Measurements from ENCODE around the gene TRPV2. TPM values are rescaled to one million over a fixed set of nuclear protein-coding genes. Genes with fewer than 3 reads are reported as not detected.
"Not testable (repeated sequence)": the region's sequence is repeated elsewhere in the genome, so short reads cannot be mapped to it uniquely, and the experiment has no call there.

The TRPV2 gene
- total RNA-seq, 1 donor from 2014 or later, result 26.3 TPM

DNA sequence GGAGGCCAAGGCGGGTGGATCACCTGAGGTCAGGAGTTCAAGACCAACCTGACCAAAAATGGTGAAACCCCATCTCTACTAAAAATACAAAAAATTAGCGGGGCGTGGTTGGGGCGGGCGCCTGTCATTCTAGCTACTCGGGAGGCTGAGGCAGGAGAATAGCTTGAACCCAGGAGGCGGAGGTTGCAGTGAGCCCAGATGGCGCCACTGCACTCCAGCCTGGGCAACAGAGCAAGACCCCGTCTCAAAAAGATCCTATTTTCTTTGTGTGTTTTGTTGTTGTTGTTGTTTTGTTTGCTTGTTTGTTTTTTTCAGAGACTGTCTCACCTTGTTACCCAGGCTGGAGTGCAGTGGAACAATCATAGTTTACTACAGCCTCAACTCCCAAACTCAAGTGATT is 11.5 kb upstream of the TRPV2 start:
- intact Hi-C loops (cut with DNase I); ATAC-seq; DNase-seq (ENCODE audit: low spot score): not testable (repeated sequence)

- intact Hi-C loops (cut with DNase I), result no loop called here
- DNase-seq (ENCODE audit: low spot score) (peak; percentile 73), ATAC-seq (peak; percentile 79)
Measured at GRCh38 chr17:16406742-16407674, 8.4 kb upstream of the TRPV2 start.

DNA sequence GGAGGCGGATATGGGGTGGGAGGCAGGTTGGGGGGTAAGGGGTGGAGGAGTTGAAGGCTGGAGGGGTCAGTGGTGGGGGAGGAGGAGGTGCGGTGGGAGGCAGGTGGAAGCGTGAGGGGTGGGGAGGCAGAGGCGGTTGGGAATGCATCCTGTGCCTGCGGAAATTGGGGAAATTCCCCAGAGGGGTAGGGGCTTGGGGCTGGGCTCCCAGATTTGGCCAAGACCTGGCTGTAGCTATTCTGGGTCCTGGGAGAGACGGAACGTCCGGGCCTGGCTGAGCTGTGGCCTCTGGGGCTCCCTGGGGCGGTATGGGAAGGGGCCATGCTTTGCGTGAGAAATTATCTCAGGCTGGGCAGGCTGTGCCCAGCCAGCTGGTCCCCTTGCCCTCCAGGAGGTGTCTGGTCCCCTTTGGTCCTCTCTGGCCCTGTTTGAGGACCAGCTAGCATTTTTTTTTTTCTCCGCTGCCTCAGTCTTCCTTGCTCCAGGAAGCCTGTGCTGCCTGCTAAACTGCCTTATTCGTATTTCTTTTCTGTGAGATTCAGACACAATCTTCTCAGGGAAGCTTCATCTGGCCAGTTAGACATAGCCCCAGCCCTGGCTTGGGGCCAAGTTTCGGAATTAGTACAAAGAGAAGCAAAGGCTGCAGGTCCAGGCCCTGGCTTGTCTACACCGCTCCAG is 7.3 kb upstream of the TRPV2 start:
- intact Hi-C loops (cut with DNase I), result no loop called here
- DNase-seq (ENCODE audit: low spot score) (peak; percentile 87), ATAC-seq (peak; percentile 77)

DNA sequence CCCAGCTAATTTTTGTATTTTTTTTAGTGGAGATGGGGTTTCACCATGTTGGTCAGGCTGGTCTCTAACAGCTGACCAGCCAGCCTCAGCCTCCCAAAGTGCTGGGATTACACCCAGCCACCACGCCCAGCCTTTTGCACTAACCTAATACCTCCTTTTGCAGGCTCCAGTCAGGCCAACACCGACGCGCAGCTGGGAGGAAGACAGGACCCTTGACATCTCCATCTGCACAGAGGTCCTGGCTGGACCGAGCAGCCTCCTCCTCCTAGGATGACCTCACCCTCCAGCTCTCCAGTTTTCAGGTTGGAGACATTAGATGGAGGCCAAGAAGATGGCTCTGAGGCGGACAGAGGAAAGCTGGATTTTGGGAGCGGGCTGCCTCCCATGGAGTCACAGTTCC is 2.0 kb downstream of the TRPV2 start:
- intact Hi-C loops (cut with DNase I), result no loop called here
- ATAC-seq, result no peak

DNA sequence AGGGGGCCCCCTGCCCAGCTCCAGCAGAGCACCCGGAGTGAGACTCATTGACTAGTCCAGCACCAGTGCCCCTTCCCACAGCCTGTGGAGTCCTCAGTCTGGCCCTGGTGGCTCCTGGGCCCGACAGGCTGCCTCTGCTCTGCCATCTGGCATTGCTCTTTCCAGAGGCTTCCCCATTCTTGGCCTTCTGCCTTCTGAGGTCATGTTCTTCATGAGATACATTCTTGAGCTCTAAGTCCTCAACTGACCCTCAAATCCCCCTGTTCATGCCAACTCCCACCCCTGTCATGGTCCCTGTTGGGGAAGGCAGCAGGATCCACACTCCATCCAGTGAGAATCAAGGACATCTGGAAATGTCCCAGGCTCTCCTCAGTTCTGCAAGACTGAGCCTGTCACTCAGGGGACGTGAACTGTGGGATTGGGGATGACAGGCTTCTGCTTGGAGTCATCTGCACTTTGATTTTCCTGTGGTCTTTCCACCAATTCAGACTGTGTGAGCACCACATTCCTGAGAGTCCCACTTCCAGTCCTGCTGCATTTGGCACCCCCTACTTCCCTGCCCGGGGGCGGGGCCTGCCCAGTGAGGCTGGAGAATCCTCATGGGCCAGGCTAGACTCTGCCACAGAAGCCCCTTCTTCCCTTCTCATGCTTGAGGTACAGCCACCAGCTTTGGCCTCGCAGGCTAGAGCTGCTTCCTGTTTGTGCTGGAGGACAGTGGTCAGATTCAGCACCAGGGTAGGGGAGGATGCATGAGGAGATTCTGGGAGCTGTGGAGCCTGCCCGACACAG is 2.7 kb downstream of the TRPV2 start:
- ATAC-seq (no peak), DNase-seq (ENCODE audit: low spot score) (no peak)
- intact Hi-C loops (cut with DNase I), result no loop called here

More for the DNA sequence above, 2.0 kb downstream of the TRPV2 start:
- no peak for DNase-seq (ENCODE audit: low spot score)

DNA sequence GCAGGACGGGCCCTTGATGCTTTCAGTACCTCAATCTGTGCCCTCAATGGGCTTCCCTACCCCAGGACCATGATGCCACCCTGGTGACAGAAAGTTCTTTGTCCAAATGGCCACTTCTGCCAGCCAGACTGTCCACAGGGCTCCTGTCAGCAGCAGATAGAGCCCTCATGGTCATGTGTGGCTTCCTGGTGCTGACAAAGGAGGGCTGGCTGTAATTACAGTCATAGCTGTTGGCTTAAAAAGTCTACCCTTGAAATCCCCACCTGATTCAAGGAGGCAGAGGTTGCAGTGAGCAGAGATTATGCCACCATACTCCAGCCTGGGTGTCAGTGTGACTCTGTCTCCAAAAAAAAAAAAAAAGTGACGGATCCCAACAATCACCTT is 3.3 kb downstream of the TRPV2 start:
- intact Hi-C loops (cut with DNase I), result no loop called here
- DNase-seq (ENCODE audit: low spot score) (no peak), ATAC-seq (no peak)

DNA sequence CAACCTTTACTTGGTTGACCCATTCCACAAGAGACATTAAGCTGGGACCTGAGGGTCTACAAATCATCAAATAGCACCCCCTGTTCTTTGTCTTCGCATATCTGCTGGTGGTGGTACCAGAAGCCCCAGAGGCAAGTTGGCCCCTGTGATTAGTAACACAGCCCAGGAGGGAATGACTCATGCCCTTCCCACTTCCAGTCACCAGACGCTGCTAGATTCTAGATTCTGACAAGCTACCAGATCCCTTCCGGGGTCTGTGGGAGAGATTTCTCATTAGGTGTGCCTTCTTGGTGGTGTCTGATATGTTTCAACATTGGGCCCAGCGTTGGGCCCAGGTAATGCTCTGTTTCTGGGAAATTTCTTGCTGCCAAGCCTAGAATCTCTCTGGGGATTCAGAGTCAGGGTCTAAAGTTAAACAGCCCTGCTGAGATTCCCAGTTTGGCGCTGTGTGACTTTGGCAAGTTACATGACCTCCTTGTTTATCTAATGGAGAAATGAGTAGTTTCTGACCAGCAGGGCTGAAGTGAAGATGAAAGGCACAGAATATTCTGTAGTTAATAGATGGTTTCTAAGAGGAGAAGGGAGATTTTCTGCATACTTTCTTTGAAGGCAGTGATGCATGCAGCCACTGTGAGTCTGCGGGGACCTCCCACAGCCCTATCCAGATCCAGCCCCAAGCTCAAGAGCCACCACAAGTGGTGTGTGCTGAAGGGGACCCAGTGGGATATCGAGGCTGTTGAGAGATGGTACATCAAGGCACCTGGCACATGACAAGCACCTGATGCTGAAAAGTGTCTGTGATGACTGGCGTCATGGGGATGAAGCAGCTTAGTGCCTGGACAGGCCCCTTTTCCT is 3.9 kb downstream of the TRPV2 start:
- peak; percentile 15 for ATAC-seq
- intact Hi-C loops (cut with DNase I), result no loop called here

DNA sequence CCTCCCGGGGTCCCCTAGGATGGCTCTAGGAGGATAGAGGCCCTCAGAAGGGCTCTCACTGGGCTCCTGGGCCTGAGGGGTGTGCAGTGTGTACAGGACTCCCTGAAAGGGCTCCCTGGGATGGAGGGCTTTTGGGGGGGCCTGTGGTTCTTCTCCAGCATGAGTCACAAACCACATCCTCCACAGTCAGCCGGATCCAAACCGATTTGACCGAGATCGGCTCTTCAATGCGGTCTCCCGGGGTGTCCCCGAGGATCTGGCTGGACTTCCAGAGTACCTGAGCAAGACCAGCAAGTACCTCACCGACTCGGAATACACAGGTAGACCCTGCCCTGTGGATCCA is 4.5 kb downstream of the TRPV2 start:
- no peak for ATAC-seq
- intact Hi-C loops (cut with DNase I), result no loop called here
- no peak for DNase-seq (ENCODE audit: low spot score)

More for the DNA sequence above, 3.9 kb downstream of the TRPV2 start:
- no peak for DNase-seq (ENCODE audit: low spot score)

- intact Hi-C loops (cut with DNase I), result no loop called here
- no peak for DNase-seq (ENCODE audit: low spot score)
- ATAC-seq, result no peak
Measured at GRCh38 chr17:16422416-16422815, 7.0 kb downstream of the TRPV2 start.

GRCh38 chr17:16423226-16423872 is 8.0 kb downstream of the TRPV2 start:
- ATAC-seq (no peak), DNase-seq (ENCODE audit: low spot score) (no peak)
- intact Hi-C loops (cut with DNase I), result no loop called here

- intact Hi-C loops (cut with DNase I), result no loop called here
- ATAC-seq (no peak), DNase-seq (ENCODE audit: low spot score) (no peak)
Measured at GRCh38 chr17:16425202-16425601, 9.8 kb downstream of the TRPV2 start.

GRCh38 chr17:16425698-16426659 is 10.6 kb downstream of the TRPV2 start:
- DNase-seq (ENCODE audit: low spot score) (no peak), ATAC-seq (no peak)
- intact Hi-C loops (cut with DNase I), result no loop called here

- ATAC-seq, result no peak
- intact Hi-C loops (cut with DNase I), result no loop called here
- DNase-seq (ENCODE audit: low spot score), result no peak
Measured at GRCh38 chr17:16427020-16427419, 11.6 kb downstream of the TRPV2 start.

GRCh38 chr17:16428098-16428882 is 12.9 kb downstream of the TRPV2 start:
- DNase-seq (ENCODE audit: low spot score) (no peak), ATAC-seq (peak; percentile 75)
- intact Hi-C loops (cut with DNase I), result no loop called here

DNA sequence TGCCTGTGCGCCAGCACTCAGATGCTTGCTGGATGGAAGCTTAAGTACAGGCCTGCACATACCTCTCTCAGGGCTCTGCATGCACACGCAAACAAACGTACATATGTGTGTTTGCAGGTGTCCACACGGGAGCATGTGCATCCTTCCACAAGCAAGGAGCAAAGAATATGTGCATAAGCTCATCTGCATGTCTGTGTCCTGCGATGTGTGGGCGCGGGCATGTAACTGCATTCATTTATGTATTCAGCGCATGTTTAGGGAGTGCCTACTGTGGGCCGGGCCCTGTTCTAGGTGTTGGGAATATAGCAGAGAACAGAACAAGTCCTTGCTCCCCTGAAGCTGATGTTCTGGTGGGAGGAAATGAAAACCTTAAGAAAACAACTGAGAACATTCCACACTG is 13.7 kb downstream of the TRPV2 start:
- ATAC-seq (no peak), DNase-seq (ENCODE audit: low spot score) (no peak)
- intact Hi-C loops (cut with DNase I), result no loop called here

- ATAC-seq (no peak), DNase-seq (ENCODE audit: low spot score) (no peak)
- intact Hi-C loops (cut with DNase I), result no loop called here
Measured at GRCh38 chr17:16430650-16431049, 15.3 kb downstream of the TRPV2 start.

Data from sciatic nerve (tissue), 2 donors.